GM12878 (cell line): ENCODE results near the gene CAP2. TPM values are rescaled to one million over a fixed set of nuclear protein-coding genes. Genes with fewer than 3 reads are reported as not detected.

Experiments
- ELK1 ChIP-seq: IDR thresholded peaks from 2 replicates; pipeline ENCODE4 v1.6.1; 2012; ENCODE audit warnings: low read depth, low read length, improper control_type of control experiment
- FOXK2 ChIP-seq: fragments of 450-650 bp; IDR thresholded peaks from 2 replicates; pipeline ENCODE4 v1.6.1; 2017; ENCODE audit warnings: mild to moderate bottlenecking, moderate library complexity
- HSF1 ChIP-seq: fragments of 150-350 bp; IDR thresholded peaks from 2 replicates; pipeline ENCODE4 v1.6.1; 2014; ENCODE audit warnings: mild to moderate bottlenecking, low read depth, low read length
- MTA3 ChIP-seq: IDR thresholded peaks from 2 replicates; pipeline ENCODE4 v1.6.1; 2012; ENCODE audit warnings: low read length, inconsistent platforms, borderline replicate concordance
- NRF1 ChIP-seq: conservative IDR thresholded peaks from 2 replicates; pipeline ENCODE4 v1.6.1; 2011; ENCODE audit warnings: mild to moderate bottlenecking, low read depth, low read length, improper control_type of control experiment
- RELB ChIP-seq: fragments of 450-650 bp; IDR thresholded peaks from 2 replicates; pipeline ENCODE4 v1.6.1; 2017; ENCODE audit warnings: low read depth, mild to moderate bottlenecking, moderate library complexity
- SKIL ChIP-seq: fragments of 450-650 bp; IDR thresholded peaks from 2 replicates; pipeline ENCODE4 v1.6.1; 2017; ENCODE audit warnings: mild to moderate bottlenecking, low read depth, inconsistent platforms; ENCODE audit not compliant: poor library complexity, severe bottlenecking
- ZBTB4 ChIP-seq: fragments of 450-650 bp; formaldehyde crosslinking; IDR thresholded peaks from 2 replicates; pipeline ENCODE4 v1.4.0; 2022; ENCODE audit warnings: mild to moderate bottlenecking, moderate library complexity
- ZNF217 ChIP-seq: fragments of 450-650 bp; IDR thresholded peaks from 2 replicates; pipeline ENCODE4 v1.6.1; 2017; ENCODE audit warnings: antibody characterized with exemption, mild to moderate bottlenecking
- ZZZ3 ChIP-seq: IDR thresholded peaks from 2 replicates; pipeline ENCODE4 v1.6.1; 2011; ENCODE audit warnings: low read depth; ENCODE audit not compliant: control insufficient read depth, insufficient read length
- polyA plus RNA-seq, 11 experiments: library from polyadenylated mRNA; depleted of rRNA in 4 of 11; unstranded in 6 of 11; stranded (reverse) in 5 of 11; fragments of >200 nt; fragmentation: Nextera tagmentation in 4 of 11; fragmentation: Illumina TruSeq in 1 of 11; extraction: Ambion mirVana in 4 of 11; extraction: Trizol in 1 of 11; gene quantifications; 1 replicate in 1 of 11; 2 replicates in 10 of 11; pipeline versions ENCODE4 v1.2.1 to v1.2.3, GENCODE V29; 2011 to 2016; ENCODE audit warnings: inconsistent platforms in 2 of 11, missing spikeins in 2 of 11, low read depth in 1 of 11
- total RNA-seq, 4 experiments: library from RNA; depleted of rRNA in 3 of 4; stranded (reverse); fragments of >200 nt in 3 of 4; fragmentation: Illumina TruSeq in 1 of 4; extraction: Trizol in 1 of 4; gene quantifications; 2 replicates each; pipeline versions ENCODE4 v1.2.1 to v1.2.3, GENCODE V29; 2013 to 2021

Gene CAP2
- total and polyA plus RNA-seq, 10 of the 15 experiments (the other 5 are each of a cell fraction or from before 2014, with no cell fraction given): 0.10 to 2.0 (median 0.15) TPM; not detected in 7

- TF ChIP-seq ZNF217 (no peak), ZZZ3 (no peak), RELB (peak; percentile 42; the same call in 1 of the 2 replicates), MTA3 (no peak), SKIL (no peak), FOXK2 (no peak), ZBTB4 (CRISPR knock-in tag) (no peak), NRF1 (no peak), HSF1 (no peak), ELK1 (no peak)
Observed at GRCh38 chr6:17470202-17470937, 77.0 kb downstream of the CAP2 start (continued).
